SW 1271 (cell line): ENCODE measurements around the gene ARL8A.
"Not testable (repeated sequence)": the region's sequence is repeated elsewhere in the genome, so short reads cannot be mapped to it uniquely, and the experiment has no call there.

Experiments used
- DNase-seq, 2 experiments: peaks; one replicate each; lab custom pipeline; 2025; lab: John Stamatoyannopoulos, UW

The ARL8A gene

GRCh38 chr1:202173993-202174392, 29.5 kb upstream of the ARL8A start:
- DNase-seq: no peak

GRCh38 chr1:202172015-202172355, 27.4 kb upstream of the ARL8A start:
- no peak for DNase-seq

GRCh38 chr1:202171292-202172014, 26.9 kb upstream of the ARL8A start:
- DNase-seq: no peak

- DNase-seq: no peak
Measured at GRCh38 chr1:202170726-202171125, 26.2 kb upstream of the ARL8A start.

- no peak for DNase-seq
Measured at GRCh38 chr1:202168861-202169260, 24.3 kb upstream of the ARL8A start.

- no peak for DNase-seq
Measured at GRCh38 chr1:202167708-202168415, 23.3 kb upstream of the ARL8A start.

GRCh38 chr1:202167054-202167453, 22.5 kb upstream of the ARL8A start:
- DNase-seq: not testable (repeated sequence)

GRCh38 chr1:202165942-202166843, 21.7 kb upstream of the ARL8A start:
- no peak for DNase-seq

- no peak for DNase-seq
Measured at GRCh38 chr1:202165267-202165941, 20.9 kb upstream of the ARL8A start.

- no peak for DNase-seq
Measured at GRCh38 chr1:202164271-202165037, 19.9 kb upstream of the ARL8A start.

- DNase-seq: no peak
Measured at GRCh38 chr1:202163281-202164270, 19.0 kb upstream of the ARL8A start.

GRCh38 chr1:202162418-202163280, 18.1 kb upstream of the ARL8A start:
- DNase-seq: no peak

- no peak for DNase-seq
Measured at GRCh38 chr1:202162047-202162417, 17.5 kb upstream of the ARL8A start.

- no peak for DNase-seq
Measured at GRCh38 chr1:202161151-202162046, 16.9 kb upstream of the ARL8A start.

GRCh38 chr1:202160377-202160940, 15.9 kb upstream of the ARL8A start, which contains the start of gene PTPN7:
PTPN7 (minus strand) TSS chr1:202160602; CDS start chr1:202159402, 1,200 bp downstream.
- DNase-seq: no peak

- no peak for DNase-seq
Measured at GRCh38 chr1:202159534-202160371, 15.2 kb upstream of the ARL8A start.
